ENCODE results near the gene RNF103. TPM values are rescaled to one million over a fixed set of nuclear protein-coding genes. Genes with fewer than 3 reads are reported as not detected.

The RNF103 gene
- total and polyA plus RNA-seq, 2 of the 8 experiments (the other 6 are each of a cell fraction or from before 2014, with no cell fraction given): 3.3 to 7.4 TPM

DNA sequence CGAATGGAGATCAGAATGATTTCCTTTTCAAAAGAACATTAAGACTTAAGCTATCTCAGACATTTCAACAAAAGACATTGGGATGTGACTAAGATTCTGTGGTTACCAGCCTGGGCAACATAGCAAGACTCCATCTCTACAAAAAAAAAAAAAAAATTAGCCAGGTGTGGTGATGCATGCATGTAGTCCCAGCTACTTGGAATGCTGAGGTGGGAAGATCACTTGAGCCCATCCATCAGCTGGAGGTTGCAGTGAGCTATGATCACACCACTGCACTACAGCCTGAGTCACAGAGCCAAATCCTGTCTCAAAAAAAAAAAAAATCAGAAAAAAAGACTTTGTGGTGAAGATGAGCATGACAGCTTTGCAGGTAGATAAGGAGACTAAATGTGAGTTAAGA is 12.8 kb downstream of the RNF103 start:
- Histone ChIP-seq H4K91ac (replicated peaks; ENCODE audit: insufficient read length, low read length) (no peak overlapping the region), H3K4ac (replicated peaks; ENCODE audit: insufficient read length, low read depth, low read length) (no peak overlapping the region), H4K20me1 (replicated peaks in 1 of 2; ENCODE audit: control insufficient read depth in 1 of 2, insufficient read depth in 2 of 2, low read length in 2 of 2) (no peaks in the 10 kb centered on the region), H3K79me1 (ENCODE audit: low read depth, low read length) (no peaks in the 10 kb centered on the region), H3K23ac (ENCODE audit: insufficient read length) (no peak overlapping the region), H2AFZ (ENCODE audit: low read length) (no peak overlapping the region), H3K23me2 (ENCODE audit: low read depth, low read length) (no peaks in the 10 kb centered on the region), H3K9ac (replicated peaks in 1 of 4; ENCODE audit: extremely low read depth in 1 of 4, low read depth in 3 of 4, low read length in 3 of 4) (no peak overlapping the region), H3K14ac (ENCODE audit: insufficient read length) (no peak overlapping the region), H3K36me3 (ENCODE audit: control insufficient read depth in 2 of 4, insufficient read depth in 4 of 4, low read length in 3 of 4) (no peaks in the 10 kb centered on the region; a peak in 1 of 8 replicates), H2BK5ac (ENCODE audit: low read depth, low read length) (no peak overlapping the region), H2BK20ac (ENCODE audit: low read length) (no peak overlapping the region), H3K79me2 (ENCODE audit: control insufficient read depth in 1 of 2, insufficient read depth in 2 of 2, low read length in 2 of 2) (no peaks in the 10 kb centered on the region), H4K8ac (ENCODE audit: extremely low read depth, insufficient read depth, low read length) (no peak overlapping the region), H2AK5ac (ENCODE audit: low read depth, low read length) (no peak overlapping the region), H4K5ac (ENCODE audit: insufficient read length, low read depth, low read length) (no peak overlapping the region), H2BK15ac (ENCODE audit: low read length) (no peak overlapping the region), H3K9me3 (ENCODE audit: insufficient read depth in 2 of 2, low read depth in 1 of 2, low read length in 1 of 2) (no peaks in the 10 kb centered on the region), H3K56ac (replicated peaks; ENCODE audit: insufficient read length, low read depth, low read length) (no peak overlapping the region), H3K27ac (ENCODE audit: low read depth, low read length) (no peak overlapping the region), H3K18ac (ENCODE audit: extremely low read depth, low read length) (no peak overlapping the region), H3K27me3 (replicated peaks in 1 of 4; ENCODE audit: control insufficient read depth in 3 of 4, extremely low read depth in 1 of 4, insufficient read depth in 3 of 4, low read length in 3 of 4) (no peaks in the 10 kb centered on the region), H3K4me1 (replicated peaks in 1 of 4; ENCODE audit: control insufficient read depth in 3 of 4, insufficient read depth in 4 of 4, low read length in 3 of 4) (no peaks in the 10 kb centered on the region), H3K4me2 (ENCODE audit: insufficient read depth in 1 of 2, low read depth in 2 of 2, low read length in 2 of 2) (no peak overlapping the region), H2BK12ac (ENCODE audit: low read depth, low read length) (no peak overlapping the region), H2BK120ac (replicated peaks; ENCODE audit: low read depth, low read length) (no peak overlapping the region), H3K4me3 (ENCODE audit: extremely low read depth in 1 of 4, insufficient read depth in 2 of 4, low read depth in 3 of 4, low read length in 4 of 4) (no peak overlapping the region)
- WGBS, 2 experiments (ENCODE audit: extremely low coverage in 1 of 2, insufficient coverage in 1 of 2, insufficient read length in 1 of 2, insufficient replicate concordance in 2 of 2, low coverage in 1 of 2, low lambda C conversion rate in 2 of 2, missing lambda C conversion rate in 1 of 2): 80% methylated on average over 1 of the region's 1 CpG; no CpG with 5 or more reads in 1 of the 2 experiments
- ChIA-PET CTCF (ENCODE audit: partially characterized antibody) (interaction anchor here (2.0 kb wide), 1 partner anchor 11 kb away, joined by 5 read pairs; no protein-coding TSS in a partner anchor), POLR2A (ENCODE audit: partially characterized antibody) (no interaction called here)
- FAIRE-seq (no peak), DNase-seq (ENCODE audit: low read depth in 1 of 2, low spot score in 2 of 2) (no peak)
- no peak for TF ChIP-seq POU5F1 (IDR thresholded peaks at IDR 0.05; ENCODE audit: low read depth, low read length)
- TF ChIP-seq, protein P1, sequence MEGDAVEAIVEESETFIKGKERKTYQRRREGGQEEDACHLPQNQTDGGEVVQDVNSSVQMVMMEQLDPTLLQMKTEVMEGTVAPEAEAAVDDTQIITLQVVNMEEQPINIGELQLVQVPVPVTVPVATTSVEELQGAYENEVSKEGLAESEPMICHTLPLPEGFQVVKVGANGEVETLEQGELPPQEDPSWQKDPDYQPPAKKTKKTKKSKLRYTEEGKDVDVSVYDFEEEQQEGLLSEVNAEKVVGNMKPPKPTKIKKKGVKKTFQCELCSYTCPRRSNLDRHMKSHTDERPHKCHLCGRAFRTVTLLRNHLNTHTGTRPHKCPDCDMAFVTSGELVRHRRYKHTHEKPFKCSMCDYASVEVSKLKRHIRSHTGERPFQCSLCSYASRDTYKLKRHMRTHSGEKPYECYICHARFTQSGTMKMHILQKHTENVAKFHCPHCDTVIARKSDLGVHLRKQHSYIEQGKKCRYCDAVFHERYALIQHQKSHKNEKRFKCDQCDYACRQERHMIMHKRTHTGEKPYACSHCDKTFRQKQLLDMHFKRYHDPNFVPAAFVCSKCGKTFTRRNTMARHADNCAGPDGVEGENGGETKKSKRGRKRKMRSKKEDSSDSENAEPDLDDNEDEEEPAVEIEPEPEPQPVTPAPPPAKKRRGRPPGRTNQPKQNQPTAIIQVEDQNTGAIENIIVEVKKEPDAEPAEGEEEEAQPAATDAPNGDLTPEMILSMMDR (IDR thresholded peaks at IDR 0.05; ENCODE audit: control extremely low read depth in 1 of 3, insufficient read depth in 1 of 3, low read depth in 1 of 3, low read length in 3 of 3): no peak
- TF ChIP-seq JUND (IDR thresholded peaks at IDR 0.05; ENCODE audit: low read length): no peak
- TF ChIP-seq SIRT6 (IDR thresholded peaks at IDR 0.05; ENCODE audit: low read length): no peak
- TF ChIP-seq HDAC6 (IDR thresholded peaks at IDR 0.05; ENCODE audit: low read depth, low read length): no peak
- TF ChIP-seq GTF2F1 (IDR thresholded peaks at IDR 0.05; ENCODE audit: borderline replicate concordance, low read depth, low read length): no peak
- TF ChIP-seq SP1 (IDR thresholded peaks at IDR 0.05; ENCODE audit: low read depth, low read length): no peak
- no peak for TF ChIP-seq SIX5 (IDR thresholded peaks at IDR 0.05; ENCODE audit: low read depth, low read length)
- TF ChIP-seq, protein P2, sequence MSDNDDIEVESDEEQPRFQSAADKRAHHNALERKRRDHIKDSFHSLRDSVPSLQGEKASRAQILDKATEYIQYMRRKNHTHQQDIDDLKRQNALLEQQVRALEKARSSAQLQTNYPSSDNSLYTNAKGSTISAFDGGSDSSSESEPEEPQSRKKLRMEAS (IDR thresholded peaks at IDR 0.05): no peak

All from H1 (cell line).